Kidney epithelial cell (primary cell): Measurements from ENCODE around the gene CCDC121. TPM values are rescaled to one million over a fixed set of nuclear protein-coding genes. Genes with fewer than 3 reads are reported as not detected.

Source experiments
- DNase-seq: peaks from one replicate; pipeline ENCODE4 v3.0.0-alpha.2; 2010; ENCODE audit warnings: low read depth
- H3K27me3 ChIP-seq: 2 replicates; pipeline ENCODE4 v1.6.0; 2011; ENCODE audit warnings: low read length; ENCODE audit not compliant: control insufficient read depth, insufficient read depth
- H3K36me3 ChIP-seq: 2 replicates; pipeline ENCODE4 v1.5.1; 2011; ENCODE audit warnings: low read length; ENCODE audit not compliant: control insufficient read depth, insufficient read depth
- H3K4me3 ChIP-seq: 2 replicates; pipeline ENCODE4 v1.5.1; 2011; ENCODE audit warnings: low read depth, mild to moderate bottlenecking, control low read depth, low read length
- CTCF ChIP-seq: IDR thresholded peaks from 2 replicates; pipeline ENCODE4 v1.5.1; 2011; ENCODE audit warnings: mild to moderate bottlenecking, moderate library complexity, low read length, control low read depth, inconsistent platforms; ENCODE audit not compliant: insufficient read depth, poor library complexity, severe bottlenecking
- total RNA-seq: library from RNA; depleted of rRNA; stranded (reverse); fragments of >200 nt; gene quantifications from 2 replicates; pipeline ENCODE4 v1.2.3, GENCODE V29; 2015

The CCDC121 gene, protein sequence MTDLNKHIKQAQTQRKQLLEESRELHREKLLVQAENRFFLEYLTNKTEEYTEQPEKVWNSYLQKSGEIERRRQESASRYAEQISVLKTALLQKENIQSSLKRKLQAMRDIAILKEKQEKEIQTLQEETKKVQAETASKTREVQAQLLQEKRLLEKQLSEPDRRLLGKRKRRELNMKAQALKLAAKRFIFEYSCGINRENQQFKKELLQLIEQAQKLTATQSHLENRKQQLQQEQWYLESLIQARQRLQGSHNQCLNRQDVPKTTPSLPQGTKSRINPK
- 1.5 and 3.6 TPM in 2 replicates for total RNA-seq

GRCh38 chr2:27628767-27629709, at the start of gene CCDC121, which contains the start of gene GPN1:
TSS of gene CCDC121 (minus strand) at chr2:27629012. CDS start at chr2:27627799, 1,213 bp downstream.
TSS of gene GPN1 (plus strand) at chr2:27629050. CDS start at chr2:27629059, 9 bp downstream.
- peak; percentile 87 for DNase-seq
- peak within 1 kb of the TSS; percentile 88 for H3K4me3 ChIP-seq
- no peak for TF ChIP-seq CTCF
- no peaks in the 10 kb centered on the region for H3K27me3 ChIP-seq
- H3K36me3 ChIP-seq, result no peaks in the 10 kb centered on the region

DNA sequence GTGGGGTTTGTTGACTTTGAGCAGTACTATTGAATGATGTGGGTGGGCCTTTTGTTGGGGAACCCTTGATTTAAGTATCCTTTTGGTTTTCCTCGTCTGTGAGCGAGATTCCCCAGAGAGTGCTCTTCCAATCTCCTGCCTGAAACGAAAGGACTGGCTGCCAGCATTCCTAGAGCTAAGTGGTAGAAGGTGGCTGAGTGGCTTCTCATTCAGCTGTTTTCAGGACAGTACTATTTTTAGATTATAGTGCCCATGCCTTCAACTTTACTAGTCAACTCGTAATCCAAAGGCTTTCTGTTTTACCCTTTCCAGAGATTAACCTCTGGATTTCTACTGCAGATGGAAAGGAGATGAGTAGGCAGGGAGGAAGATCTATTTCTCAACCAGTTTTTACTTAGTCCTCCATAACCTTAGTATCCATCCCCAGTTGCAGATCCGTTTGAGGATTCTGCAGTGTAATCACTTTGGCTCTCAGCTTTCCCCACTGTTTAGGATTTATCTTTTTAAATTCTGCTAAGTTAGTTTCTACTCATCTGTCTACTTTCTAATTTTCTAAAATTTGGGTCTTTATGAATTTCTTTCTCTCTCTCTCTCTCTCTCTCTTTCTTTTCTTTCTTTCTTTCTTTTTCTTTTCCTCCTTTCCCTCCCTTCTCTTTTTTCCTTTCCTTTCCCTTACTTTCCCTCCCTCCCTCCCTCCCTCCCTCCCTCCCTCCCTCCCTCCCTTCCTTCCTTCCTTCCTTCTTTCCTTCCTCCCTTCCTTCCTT, 44.1 kb upstream of the CCDC121 start:
- TF ChIP-seq CTCF, result no peak
- H3K27me3 ChIP-seq, result no peaks in the 10 kb centered on the region
- DNase-seq, result no peak
- no peaks in the 10 kb centered on the region for H3K36me3 ChIP-seq
- H3K4me3 ChIP-seq, result no peak overlapping the region

- no peak for TF ChIP-seq CTCF
- no peak for DNase-seq
- no peaks in the 10 kb centered on the region for H3K27me3 ChIP-seq
- H3K36me3 ChIP-seq, result no peaks in the 10 kb centered on the region
- H3K4me3 ChIP-seq, result no peak overlapping the region
Observed at GRCh38 chr2:27671235-27671634, 42.4 kb upstream of the CCDC121 start.

- DNase-seq, result no peak
- Histone ChIP-seq H3K27me3 (no peaks in the 10 kb centered on the region), H3K4me3 (no peak overlapping the region), H3K36me3 (no peaks in the 10 kb centered on the region)
- TF ChIP-seq CTCF, result no peak
Observed at GRCh38 chr2:27667446-27667845, 38.6 kb upstream of the CCDC121 start.

DNA sequence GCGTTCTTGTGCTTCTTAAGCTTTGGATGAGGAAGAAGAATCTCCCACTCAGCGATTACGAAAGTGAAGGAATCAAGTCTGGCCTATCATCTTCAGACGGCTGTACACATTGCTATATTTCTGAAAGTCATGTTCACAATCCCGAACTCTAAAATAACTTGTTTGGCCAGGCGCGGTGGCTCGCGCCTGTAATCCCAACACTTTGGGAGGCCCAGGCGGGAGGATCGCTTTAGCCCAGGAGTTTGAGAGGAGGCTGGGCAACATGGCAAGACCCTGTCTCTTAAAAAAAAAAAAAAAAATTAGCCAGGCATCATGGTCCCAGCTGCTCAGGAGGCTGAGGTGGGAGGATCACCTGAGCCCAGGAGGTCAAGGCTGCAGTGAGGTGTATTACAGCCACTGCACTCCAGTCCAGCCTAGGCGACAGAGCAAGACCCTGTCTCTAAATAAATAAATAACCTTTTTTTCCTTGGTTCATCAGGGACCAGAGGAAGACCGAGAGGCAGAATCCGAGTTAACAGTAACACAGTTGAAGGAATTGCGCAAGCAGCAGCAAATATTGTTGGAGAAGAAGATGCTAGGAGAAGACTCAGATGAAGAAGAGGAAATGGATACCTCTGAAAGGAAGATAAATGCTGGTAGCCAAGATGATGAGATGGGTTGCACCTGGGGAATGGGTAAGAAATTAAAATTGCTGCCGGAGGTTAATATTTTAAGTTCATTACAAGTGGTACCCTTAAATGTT, 36.0 kb upstream of the CCDC121 start:
- Histone ChIP-seq H3K4me3 (peak overlapping the region; percentile 85), H3K36me3 (no peaks in the 10 kb centered on the region), H3K27me3 (no peaks in the 10 kb centered on the region)
- no peak for DNase-seq
- TF ChIP-seq CTCF, result no peak
